SK-N-SH treated with all-trans-retinoic acid at 6 μM for 48 hours (cell line): ENCODE measurements around the gene DDX27.
"Not testable (repeated sequence)": the region's sequence is repeated elsewhere in the genome, so short reads cannot be mapped to it uniquely, and the experiment has no call there.

ENCODE experiments used
- ATAC-seq: fragments of 200-7000 bp; cut with Tn5 transposase; 3 replicates; pipeline ENCODE4 v1.9.1; 2020; ENCODE audit warnings: mild to moderate bottlenecking, moderate library complexity
- ARNTL ChIP-seq: fragments of 450-650 bp; formaldehyde crosslinking; IDR thresholded peaks from 2 replicates; pipeline ENCODE4 v1.5.0; 2020; ENCODE audit warnings: low read depth, mild to moderate bottlenecking, moderate library complexity, borderline replicate concordance
- BACH2 ChIP-seq: fragments of 250-450 bp; sonication (Bioruptor Pico); IDR thresholded peaks from 2 replicates; pipeline ENCODE4 v1.9.0; 2021; ENCODE audit warnings: mild to moderate bottlenecking, borderline replicate concordance
- CREB5 ChIP-seq: fragments of 250-450 bp; sonication (Bioruptor Pico); IDR thresholded peaks from 2 replicates; pipeline ENCODE4 v1.5.1; 2020; ENCODE audit warnings: low read depth, mild to moderate bottlenecking, moderate library complexity
- CSDC2 ChIP-seq: fragments of 250-450 bp; sonication (Bioruptor Pico); IDR thresholded peaks from 2 replicates; pipeline ENCODE4 v1.5.0; 2020; ENCODE audit warnings: mild to moderate bottlenecking, moderate library complexity
- ESRRG ChIP-seq: fragments of 250-450 bp; sonication (Bioruptor Pico); IDR thresholded peaks from 2 replicates; pipeline ENCODE4 v1.6.1; 2021; ENCODE audit warnings: mild to moderate bottlenecking
- GLIS3 ChIP-seq: fragments of 250-450 bp; sonication (Bioruptor Pico); IDR thresholded peaks from 2 replicates; pipeline ENCODE4 v1.5.0; 2020; ENCODE audit warnings: mild to moderate bottlenecking, moderate library complexity
- OSR1 ChIP-seq: fragments of 250-450 bp; sonication (Bioruptor Pico); IDR thresholded peaks from 2 replicates; pipeline ENCODE4 v1.8.0; 2022; ENCODE audit warnings: moderate library complexity, mild to moderate bottlenecking, inconsistent platforms
- PATZ1 ChIP-seq: fragments of 250-450 bp; sonication (Bioruptor Pico); IDR thresholded peaks from 2 replicates; pipeline ENCODE4 v1.8.0; 2020; ENCODE audit warnings: mild to moderate bottlenecking, moderate library complexity, borderline replicate concordance
- POU6F1 ChIP-seq: fragments of 250-450 bp; sonication (Bioruptor Pico); IDR thresholded peaks from 2 replicates; pipeline ENCODE4 v1.8.0; 2021; ENCODE audit warnings: low read depth, mild to moderate bottlenecking, moderate library complexity, borderline replicate concordance
- SNAI2 ChIP-seq: fragments of 250-450 bp; sonication (Bioruptor Pico); IDR thresholded peaks from 2 replicates; pipeline ENCODE4 v1.5.0; 2020; ENCODE audit warnings: mild to moderate bottlenecking, moderate library complexity
- TCF4 ChIP-seq: fragments of 250-450 bp; sonication (Bioruptor Pico); IDR thresholded peaks from 2 replicates; pipeline ENCODE4 v1.8.0; 2021; ENCODE audit warnings: mild to moderate bottlenecking, moderate library complexity, borderline replicate concordance
- TOX ChIP-seq: fragments of 250-450 bp; sonication (Bioruptor Pico); IDR thresholded peaks from 2 replicates; pipeline ENCODE4 v1.8.0; 2021; ENCODE audit warnings: mild to moderate bottlenecking, moderate library complexity, borderline replicate concordance
- TSHZ2 ChIP-seq: fragments of 250-450 bp; sonication (Bioruptor Pico); IDR thresholded peaks from 2 replicates; pipeline ENCODE4 v1.5.0; 2020; ENCODE audit warnings: mild to moderate bottlenecking, moderate library complexity
- ZC3H10 ChIP-seq: fragments of 250-450 bp; sonication (Bioruptor Pico); IDR thresholded peaks from 2 replicates; pipeline ENCODE4 v1.5.1; 2021; ENCODE audit warnings: mild to moderate bottlenecking, moderate library complexity
- ZFP3 ChIP-seq: fragments of 250-450 bp; sonication (Bioruptor Pico); IDR thresholded peaks from 2 replicates; pipeline ENCODE4 v1.5.0; 2020; ENCODE audit warnings: mild to moderate bottlenecking, moderate library complexity
- ZNF565 ChIP-seq: fragments of 450-650 bp; formaldehyde crosslinking; conservative IDR thresholded peaks from 2 replicates; pipeline ENCODE4 v1.5.0; 2020; ENCODE audit warnings: low read depth, mild to moderate bottlenecking, moderate library complexity
- ZNF70 ChIP-seq: fragments of 450-650 bp; formaldehyde crosslinking; IDR thresholded peaks from 2 replicates; pipeline ENCODE4 v1.5.0; 2020; ENCODE audit warnings: mild to moderate bottlenecking, moderate library complexity
- ZNF8 ChIP-seq: fragments of 450-650 bp; formaldehyde crosslinking; IDR thresholded peaks from 2 replicates; pipeline ENCODE4 v1.5.0; 2020; ENCODE audit warnings: mild to moderate bottlenecking, moderate library complexity

The DDX27 gene

GRCh38 chr20:49181265-49181877 is 37.8 kb upstream of the DDX27 start:
- TF ChIP-seq OSR1 (no peak), ZNF8 (no peak), ZFP3 (CRISPR knock-in tag) (no peak), CSDC2 (CRISPR knock-in tag) (no peak), ZC3H10 (CRISPR knock-in tag) (no peak), ESRRG (CRISPR knock-in tag) (no peak), GLIS3 (CRISPR knock-in tag) (no peak), TOX (CRISPR knock-in tag) (no peak), POU6F1 (CRISPR knock-in tag) (no peak), CREB5 (CRISPR knock-in tag) (no peak), ZNF70 (no peak), TCF4 (CRISPR knock-in tag) (no peak), ZNF565 (CRISPR knock-in tag) (no peak), ARNTL (CRISPR knock-in tag) (no peak), BACH2 (CRISPR knock-in tag) (no peak), SNAI2 (CRISPR knock-in tag) (no peak)
- no peak for ATAC-seq

- ATAC-seq, result no peak
- TF ChIP-seq ZFP3 (CRISPR knock-in tag) (no peak), OSR1 (no peak), GLIS3 (CRISPR knock-in tag) (no peak), PATZ1 (CRISPR knock-in tag) (no peak), TOX (CRISPR knock-in tag) (no peak)
- TF ChIP-seq, all 23 proteins: peak for 0
Measured at GRCh38 chr20:49183444-49183843, 35.8 kb upstream of the DDX27 start.

- ATAC-seq, result not testable (repeated sequence)
Measured at GRCh38 chr20:49184084-49184501, 35.1 kb upstream of the DDX27 start.

- no peak for ATAC-seq
- no peak for TF ChIP-seq TSHZ2 (CRISPR knock-in tag)
- TF ChIP-seq ZFP3 (CRISPR knock-in tag), result no peak
Measured at GRCh38 chr20:49184691-49185070, 34.5 kb upstream of the DDX27 start.

- ATAC-seq, result no peak
- TF ChIP-seq CSDC2 (CRISPR knock-in tag), result no peak
- TF ChIP-seq, all 23 proteins: peak for 0
Measured at GRCh38 chr20:49185071-49185761, 34.0 kb upstream of the DDX27 start.
